Measurements from ENCODE around the gene ZNF575.
A peak's percentile ranks its signal among the peaks of the same experiment; 100 is the strongest.

The ZNF575 gene

DNA sequence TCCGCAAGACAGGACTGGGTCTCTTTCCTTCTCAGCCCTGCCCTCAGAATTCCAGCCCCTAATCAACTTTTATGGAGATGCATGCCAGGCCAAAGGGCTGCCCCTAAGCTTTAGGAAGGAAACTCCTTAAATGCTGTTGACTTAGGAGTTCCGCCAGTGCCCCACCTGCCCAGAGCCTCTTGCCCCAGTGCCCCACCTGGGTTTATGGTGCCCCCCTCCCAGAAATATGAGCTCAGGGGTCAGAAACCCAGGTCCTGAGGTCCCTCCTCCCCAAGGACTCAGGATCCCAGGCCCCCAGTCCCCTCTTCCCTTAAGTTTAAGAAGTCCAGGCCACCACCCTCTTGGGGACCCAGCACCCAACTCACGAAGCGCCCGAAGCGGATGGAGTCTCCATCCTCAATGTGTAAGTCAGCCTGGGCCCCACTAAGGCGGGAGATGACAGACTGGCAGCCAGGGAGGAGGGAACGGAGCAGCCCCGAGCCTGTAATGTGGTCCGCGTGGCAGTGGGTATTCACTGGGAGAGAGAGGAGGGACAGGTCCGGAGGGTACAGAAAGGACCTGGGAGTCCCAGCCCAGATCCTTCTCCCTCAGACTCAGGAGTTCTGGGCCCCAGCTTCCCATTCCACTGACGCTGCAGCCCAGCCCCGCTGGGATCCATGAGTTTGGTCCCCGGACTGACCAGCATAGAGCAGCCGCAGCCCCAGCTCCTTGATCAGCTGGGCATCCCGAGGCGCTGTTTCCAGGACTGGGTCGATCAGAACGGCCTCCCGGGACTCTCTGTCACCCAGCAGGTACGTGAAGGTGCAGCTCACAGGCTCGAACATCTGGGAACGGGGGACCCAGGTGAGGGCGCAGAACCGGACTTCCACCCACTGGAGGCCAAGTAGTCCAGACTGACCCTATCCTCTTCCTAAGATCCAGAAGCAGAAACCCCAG lies 6.9 kb upstream of the ZNF575 start:
- no peaks in the 10 kb centered on the region for H3K79me2 ChIP-seq (ENCODE audit: insufficient read depth, low read depth)
- H4K20me1 ChIP-seq (ENCODE audit: insufficient read depth), result no peaks in the 10 kb centered on the region
- peak overlapping the region; percentile 93; the same call in 1 of the 2 replicates for H2AFZ ChIP-seq (ENCODE audit: low read depth)
- H3K4me1 ChIP-seq (ENCODE audit: low read depth, poor library complexity, severe bottlenecking), result peaks cover 7% of the 10 kb centered on the region
- no peaks in the 10 kb centered on the region for H3K27me3 ChIP-seq (ENCODE audit: insufficient read depth, low read depth)
- TF ChIP-seq, protein P1, sequence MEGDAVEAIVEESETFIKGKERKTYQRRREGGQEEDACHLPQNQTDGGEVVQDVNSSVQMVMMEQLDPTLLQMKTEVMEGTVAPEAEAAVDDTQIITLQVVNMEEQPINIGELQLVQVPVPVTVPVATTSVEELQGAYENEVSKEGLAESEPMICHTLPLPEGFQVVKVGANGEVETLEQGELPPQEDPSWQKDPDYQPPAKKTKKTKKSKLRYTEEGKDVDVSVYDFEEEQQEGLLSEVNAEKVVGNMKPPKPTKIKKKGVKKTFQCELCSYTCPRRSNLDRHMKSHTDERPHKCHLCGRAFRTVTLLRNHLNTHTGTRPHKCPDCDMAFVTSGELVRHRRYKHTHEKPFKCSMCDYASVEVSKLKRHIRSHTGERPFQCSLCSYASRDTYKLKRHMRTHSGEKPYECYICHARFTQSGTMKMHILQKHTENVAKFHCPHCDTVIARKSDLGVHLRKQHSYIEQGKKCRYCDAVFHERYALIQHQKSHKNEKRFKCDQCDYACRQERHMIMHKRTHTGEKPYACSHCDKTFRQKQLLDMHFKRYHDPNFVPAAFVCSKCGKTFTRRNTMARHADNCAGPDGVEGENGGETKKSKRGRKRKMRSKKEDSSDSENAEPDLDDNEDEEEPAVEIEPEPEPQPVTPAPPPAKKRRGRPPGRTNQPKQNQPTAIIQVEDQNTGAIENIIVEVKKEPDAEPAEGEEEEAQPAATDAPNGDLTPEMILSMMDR (conservative IDR thresholded peaks at IDR 0.05; ENCODE audit: low read depth, low read length), result no peak
- H3K36me3 ChIP-seq (ENCODE audit: insufficient read depth), result no peaks in the 10 kb centered on the region
- H3K27ac ChIP-seq, result no peak overlapping the region
- H3K4me3 ChIP-seq (IDR thresholded peaks at IDR 0.05; ENCODE audit: insufficient read depth, low read depth, low read length), result no peak overlapping the region
- peak overlapping the region; percentile 58; the same call in 1 of the 2 replicates for H3K9ac ChIP-seq
- H3K4me2 ChIP-seq, result peak overlapping the region; percentile 76

GRCh38 chr19:43526884-43527859 lies 5.8 kb upstream of the ZNF575 start, which contains the start of gene ETHE1:
ETHE1 (minus strand) TSS chr19:43527201; CDS start chr19:43527177, 24 bp downstream.
- peak within 1 kb of the TSS; percentile 76 for H3K4me2 ChIP-seq
- H3K4me3 ChIP-seq (IDR thresholded peaks at IDR 0.05; ENCODE audit: insufficient read depth, low read depth, low read length), result no peak within 1 kb of the TSS
- peak within 1 kb of the TSS; percentile 93 for H2AFZ ChIP-seq (ENCODE audit: low read depth)
- H3K4me1 ChIP-seq (ENCODE audit: low read depth, poor library complexity, severe bottlenecking), result peaks cover 17% of the 10 kb centered on the region
- H3K27me3 ChIP-seq (ENCODE audit: insufficient read depth, low read depth), result no peaks in the 10 kb centered on the region
- H3K79me2 ChIP-seq (ENCODE audit: insufficient read depth, low read depth), result no peaks in the 10 kb centered on the region
- H3K9ac ChIP-seq, result peak within 1 kb of the TSS; percentile 58; the same call in 1 of the 2 replicates
- H3K36me3 ChIP-seq (ENCODE audit: insufficient read depth), result no peaks in the 10 kb centered on the region
- TF ChIP-seq, protein P1 (conservative IDR thresholded peaks at IDR 0.05; ENCODE audit: low read depth, low read length), result no peak
- no peak within 1 kb of the TSS for H3K27ac ChIP-seq
- H4K20me1 ChIP-seq (ENCODE audit: insufficient read depth), result no peaks in the 10 kb centered on the region

GRCh38 chr19:43527860-43528622 lies 4.9 kb upstream of the ZNF575 start:
- peak overlapping the region; percentile 93 for H2AFZ ChIP-seq (ENCODE audit: low read depth)
- no peaks in the 10 kb centered on the region for H4K20me1 ChIP-seq (ENCODE audit: insufficient read depth)
- no peaks in the 10 kb centered on the region for H3K36me3 ChIP-seq (ENCODE audit: insufficient read depth)
- TF ChIP-seq, protein P1 (conservative IDR thresholded peaks at IDR 0.05; ENCODE audit: low read depth, low read length), result no peak
- H3K4me3 ChIP-seq (IDR thresholded peaks at IDR 0.05; ENCODE audit: insufficient read depth, low read depth, low read length), result no peak overlapping the region
- H3K79me2 ChIP-seq (ENCODE audit: insufficient read depth, low read depth), result no peaks in the 10 kb centered on the region
- H3K9ac ChIP-seq, result no peak overlapping the region
- H3K27me3 ChIP-seq (ENCODE audit: insufficient read depth, low read depth), result no peaks in the 10 kb centered on the region
- H3K4me2 ChIP-seq, result peak overlapping the region; percentile 76
- H3K4me1 ChIP-seq (ENCODE audit: low read depth, poor library complexity, severe bottlenecking), result peaks cover 21% of the 10 kb centered on the region
- no peak overlapping the region for H3K27ac ChIP-seq

GRCh38 chr19:43532571-43532961 lies 422 bp upstream of the ZNF575 start:
- Histone ChIP-seq H2AFZ (ENCODE audit: low read depth) (peak overlapping the region; percentile 72), H3K9ac (peak overlapping the region; percentile 54; the same call in 1 of the 2 replicates), H3K79me2 (ENCODE audit: insufficient read depth, low read depth) (no peaks in the 10 kb centered on the region), H3K27me3 (ENCODE audit: insufficient read depth, low read depth) (no peaks in the 10 kb centered on the region), H3K4me2 (peak overlapping the region; percentile 94), H3K4me3 (IDR thresholded peaks at IDR 0.05; ENCODE audit: insufficient read depth, low read depth, low read length) (no peak overlapping the region), H4K20me1 (ENCODE audit: insufficient read depth) (no peaks in the 10 kb centered on the region), H3K36me3 (ENCODE audit: insufficient read depth) (no peaks in the 10 kb centered on the region), H3K4me1 (ENCODE audit: low read depth, poor library complexity, severe bottlenecking) (peaks cover 26% of the 10 kb centered on the region), H3K27ac (peak overlapping the region; percentile 60)
- TF ChIP-seq, protein P1 (conservative IDR thresholded peaks at IDR 0.05; ENCODE audit: low read depth, low read length), result no peak

Measured in KMS-11 (cell line).